Measurements from ENCODE around the gene ZNRF1. TPM values are rescaled to one million over a fixed set of nuclear protein-coding genes. Genes with fewer than 3 reads are reported as not detected.
A peak's percentile ranks its signal among the peaks of the same experiment; 100 is the strongest.

ZNRF1 gene
- total and polyA plus RNA-seq, 10 donors, result 1.4 to 13.4 (median 6.4) TPM

DNA sequence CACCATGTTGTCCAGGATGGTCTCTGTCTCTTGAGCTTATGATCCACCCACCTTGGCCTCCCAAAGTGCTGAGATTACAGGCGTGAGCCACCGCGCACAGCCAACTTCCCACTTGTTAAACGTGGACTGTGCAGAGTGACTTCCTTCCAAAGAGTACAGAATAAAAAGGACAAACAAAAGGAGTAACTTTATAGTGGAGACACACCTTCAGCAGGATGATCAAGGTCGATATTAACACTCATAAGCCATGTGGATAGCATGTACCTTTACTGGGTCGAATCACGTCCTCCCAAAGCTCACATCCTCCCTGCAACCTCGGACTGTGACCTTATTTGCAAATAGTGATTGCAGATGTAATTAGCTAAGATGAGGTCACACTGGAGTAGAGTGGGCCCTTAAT is 139.4 kb downstream of the ZNRF1 start:
- Histone ChIP-seq H3K4me1 (peaks cover 0 to 8% (median 0%) of the 10 kb centered on the region in 6 donors), H3K36me3 (no peaks in the 10 kb centered on the region), H3K27me3 (replicated peaks in 1 of 7) (peaks cover 0 to 7% (median 0%) of the 10 kb centered on the region in 7 donors), H3K27ac (no peak overlapping the region), H3K4me3 (peak overlapping the region in 1 of 8 donors; percentile 18), H3K9me3 (no peaks in the 10 kb centered on the region)
- no peak for DNase-seq
- intact Hi-C loops (cut with DNase I; ENCODE audit: low total_unique reads), result no loop called here
- WGBS, 5 donors, result 29 to 64% (median 50%) methylated on average over 8 of the region's 8 CpGs
- no peak for TF ChIP-seq POLR2A (IDR thresholded peaks at IDR 0.05)
- TF ChIP-seq, protein P1, sequence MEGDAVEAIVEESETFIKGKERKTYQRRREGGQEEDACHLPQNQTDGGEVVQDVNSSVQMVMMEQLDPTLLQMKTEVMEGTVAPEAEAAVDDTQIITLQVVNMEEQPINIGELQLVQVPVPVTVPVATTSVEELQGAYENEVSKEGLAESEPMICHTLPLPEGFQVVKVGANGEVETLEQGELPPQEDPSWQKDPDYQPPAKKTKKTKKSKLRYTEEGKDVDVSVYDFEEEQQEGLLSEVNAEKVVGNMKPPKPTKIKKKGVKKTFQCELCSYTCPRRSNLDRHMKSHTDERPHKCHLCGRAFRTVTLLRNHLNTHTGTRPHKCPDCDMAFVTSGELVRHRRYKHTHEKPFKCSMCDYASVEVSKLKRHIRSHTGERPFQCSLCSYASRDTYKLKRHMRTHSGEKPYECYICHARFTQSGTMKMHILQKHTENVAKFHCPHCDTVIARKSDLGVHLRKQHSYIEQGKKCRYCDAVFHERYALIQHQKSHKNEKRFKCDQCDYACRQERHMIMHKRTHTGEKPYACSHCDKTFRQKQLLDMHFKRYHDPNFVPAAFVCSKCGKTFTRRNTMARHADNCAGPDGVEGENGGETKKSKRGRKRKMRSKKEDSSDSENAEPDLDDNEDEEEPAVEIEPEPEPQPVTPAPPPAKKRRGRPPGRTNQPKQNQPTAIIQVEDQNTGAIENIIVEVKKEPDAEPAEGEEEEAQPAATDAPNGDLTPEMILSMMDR (IDR thresholded peaks at IDR 0.05 in 8 of 11, conservative IDR thresholded peaks at IDR 0.05 in 3 of 11), result no peak
- no peak for TF ChIP-seq POLR2AphosphoS5 (IDR thresholded peaks at IDR 0.05)

DNA sequence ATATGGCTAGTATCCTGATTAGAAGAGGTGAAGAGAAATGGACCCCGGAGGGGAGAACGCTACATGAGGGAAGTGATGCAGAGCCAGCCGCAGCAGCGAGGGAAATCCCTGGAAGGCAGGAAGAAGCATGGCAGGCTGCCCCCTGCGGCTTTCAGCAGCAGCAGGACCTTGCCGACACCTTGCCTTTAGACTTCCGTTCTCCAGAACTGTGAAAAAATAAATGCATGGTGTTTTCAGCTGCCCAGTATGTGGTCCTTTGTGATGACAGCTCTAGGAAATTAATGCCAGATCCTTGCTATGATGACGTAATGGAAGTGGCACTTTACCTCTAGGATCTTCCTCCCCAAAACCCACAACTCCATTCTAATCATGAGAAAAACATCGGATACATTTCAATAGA is 139.8 kb downstream of the ZNRF1 start:
- TF ChIP-seq POLR2AphosphoS5 (IDR thresholded peaks at IDR 0.05) (no peak), POLR2A (IDR thresholded peaks at IDR 0.05) (no peak)
- TF ChIP-seq, protein P1 (IDR thresholded peaks at IDR 0.05 in 8 of 11, conservative IDR thresholded peaks at IDR 0.05 in 3 of 11), result no peak
- Histone ChIP-seq H3K36me3 (no peaks in the 10 kb centered on the region), H3K27me3 (replicated peaks in 1 of 7) (peaks cover 0 to 5% (median 0%) of the 10 kb centered on the region in 7 donors), H3K9me3 (no peaks in the 10 kb centered on the region), H3K4me3 (peak overlapping the region in 1 of 8 donors; percentile 18), H3K27ac (no peak overlapping the region), H3K4me1 (peaks cover 0 to 8% (median 0%) of the 10 kb centered on the region in 6 donors)
- 35 to 45% (median 40%) methylated on average over 9 of the region's 9 CpGs for WGBS, 5 donors
- intact Hi-C loops (cut with DNase I; ENCODE audit: low total_unique reads), result no loop called here
- DNase-seq, result no peak

DNA sequence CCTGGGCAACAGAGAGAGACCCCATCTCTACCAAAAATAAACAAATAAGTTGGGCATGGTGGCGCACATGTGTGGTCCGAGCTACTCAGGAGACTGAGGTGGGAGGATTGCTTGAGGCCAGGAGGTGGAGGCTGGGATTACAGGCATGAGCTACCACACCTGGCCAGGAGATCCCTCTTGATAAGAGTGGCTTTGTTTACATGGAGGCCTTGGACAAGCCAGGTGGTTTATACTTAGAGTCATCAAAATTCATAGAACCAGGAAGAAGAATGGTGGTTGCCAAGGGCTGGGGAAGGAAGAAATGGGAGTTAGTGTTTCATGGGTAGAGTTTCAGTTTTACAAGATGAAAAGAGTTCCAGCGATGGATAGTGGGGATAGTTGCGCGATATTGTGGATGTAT is 140.7 kb downstream of the ZNRF1 start:
- Histone ChIP-seq H3K27me3 (replicated peaks in 1 of 7) (peaks cover 0 to 5% (median 0%) of the 10 kb centered on the region in 7 donors), H3K27ac (no peak overlapping the region), H3K36me3 (no peaks in the 10 kb centered on the region), H3K4me1 (peaks cover 0 to 8% (median 0%) of the 10 kb centered on the region in 6 donors), H3K9me3 (no peaks in the 10 kb centered on the region), H3K4me3 (no peak overlapping the region)
- no peak for DNase-seq
- WGBS, 5 donors, result 93 to 99% (median 97%) methylated on average over 5 of the region's 5 CpGs
- intact Hi-C loops (cut with DNase I; ENCODE audit: low total_unique reads), result no loop called here
- TF ChIP-seq POLR2A (IDR thresholded peaks at IDR 0.05) (no peak), POLR2AphosphoS5 (IDR thresholded peaks at IDR 0.05) (no peak)
- TF ChIP-seq, protein P1 (IDR thresholded peaks at IDR 0.05 in 8 of 11, conservative IDR thresholded peaks at IDR 0.05 in 3 of 11), result no peak

DNA sequence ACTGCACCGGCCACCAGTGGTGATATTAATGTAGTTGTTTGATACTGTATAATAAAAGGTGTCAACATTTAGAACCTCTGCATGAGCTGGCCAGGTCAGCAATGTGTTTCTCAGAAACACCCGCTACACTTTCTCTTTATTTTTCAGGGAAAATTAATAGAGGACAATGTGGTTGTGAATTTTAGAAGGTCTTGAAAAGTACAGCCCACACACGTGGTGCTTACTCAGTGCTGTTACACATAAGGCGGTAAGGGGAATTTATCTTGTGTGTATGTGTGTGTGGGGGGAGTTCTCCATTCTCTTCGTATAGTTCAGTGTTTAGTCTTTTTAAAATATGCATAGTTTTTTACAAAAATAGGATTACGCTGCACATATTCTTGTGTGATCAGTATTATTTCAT is 145.1 kb downstream of the ZNRF1 start:
- peaks cover 0 to 7% (median 5%) of the 10 kb centered on the region in 6 donors for H3K4me1 ChIP-seq
- no peak for DNase-seq
- peaks cover 0 to 10% (median 5%) of the 10 kb centered on the region in 8 donors for H3K9me3 ChIP-seq
- intact Hi-C loops (cut with DNase I; ENCODE audit: low total_unique reads), result no loop called here
- no peaks in the 10 kb centered on the region for H3K36me3 ChIP-seq
- WGBS, 5 donors, result 65 to 85% (median 77%) methylated on average over 6 of the region's 6 CpGs
- no peak overlapping the region for H3K4me3 ChIP-seq
- no peaks in the 10 kb centered on the region for H3K27me3 ChIP-seq (replicated peaks in 1 of 7)
- H3K27ac ChIP-seq, result no peak overlapping the region
- no peak for TF ChIP-seq POLR2AphosphoS5 (IDR thresholded peaks at IDR 0.05)
- TF ChIP-seq, protein P1 (IDR thresholded peaks at IDR 0.05 in 8 of 11, conservative IDR thresholded peaks at IDR 0.05 in 3 of 11), result no peak
- TF ChIP-seq POLR2A (IDR thresholded peaks at IDR 0.05), result no peak
